ENCODE data around the gene PA2G4. TPM values are rescaled to one million over a fixed set of nuclear protein-coding genes. Genes with fewer than 3 reads are reported as not detected.

The PA2G4 gene
- total and polyA plus RNA-seq, 2 of the 4 experiments (the other 2 are of a cell fraction) = 158 to 198 TPM

GRCh38 chr12:56098592-56098991, 5.8 kb upstream of the PA2G4 start:
- ATAC-seq (ENCODE audit: low read depth) (no peak), DNase-seq (no peak)
- Histone ChIP-seq H3K18ac (ENCODE audit: low read depth, low read length) (no peak overlapping the region), H3K79me1 (ENCODE audit: low read depth in 1 of 2, low read length in 2 of 2) (no peaks in the 10 kb centered on the region; a peak in 1 of 4 replicates), H4K5ac (ENCODE audit: low read depth, low read length) (no peak overlapping the region), H2BK15ac (ENCODE audit: low read depth, low read length) (no peak overlapping the region), H3K56ac (ENCODE audit: extremely low read depth, insufficient read depth, low read length) (no peak overlapping the region), H4K91ac (ENCODE audit: insufficient read depth, low read depth, low read length) (no peak overlapping the region), H3K9me1 (ENCODE audit: insufficient read depth, low read length) (0 out of 2 replicates have a peak, but pooled peaks cover 2% of the 10 kb centered on the region), H2AK5ac (ENCODE audit: low read depth, low read length) (no peak overlapping the region), H3K9ac (ENCODE audit: low read depth, low read length) (no peak overlapping the region), H2BK20ac (ENCODE audit: low read depth, low read length) (no peak overlapping the region), H3K36me3 (ENCODE audit: control insufficient read depth, insufficient read depth, low read length) (no peaks in the 10 kb centered on the region), H3K4ac (ENCODE audit: low read depth, low read length) (no peak overlapping the region), H3K23ac (ENCODE audit: low read depth, low read length) (no peak overlapping the region), H3K14ac (replicated peaks; ENCODE audit: low read depth, low read length) (no peak overlapping the region), H2BK120ac (ENCODE audit: low read depth, low read length) (no peak overlapping the region), H2BK5ac (ENCODE audit: low read depth, low read length, poor library complexity, severe bottlenecking) (no peak overlapping the region), H3K4me2 (ENCODE audit: low read depth, low read length) (no peak overlapping the region), H4K8ac (ENCODE audit: low read depth in 2 of 2, low read length in 2 of 2) (no peak overlapping the region), H3K9me3 (ENCODE audit: control insufficient read depth, insufficient read depth, low read length) (no peaks in the 10 kb centered on the region), H3K27ac (ENCODE audit: insufficient read depth, low read length) (no peak overlapping the region), H2AK9ac (replicated peaks; ENCODE audit: low read depth, low read length, poor library complexity) (no peak overlapping the region), H3K4me3 (ENCODE audit: insufficient read depth, low read depth, low read length) (no peak overlapping the region), H3K4me1 (ENCODE audit: control insufficient read depth, insufficient read depth, low read length) (no peaks in the 10 kb centered on the region), H4K20me1 (ENCODE audit: insufficient read depth, low read length) (no peaks in the 10 kb centered on the region), H2AFZ (replicated peaks; ENCODE audit: low read length, poor library complexity) (no peak overlapping the region), H3K27me3 (ENCODE audit: control insufficient read depth, insufficient read depth, low read length) (peaks cover 43% of the 10 kb centered on the region)
- in situ Hi-C loops (cut with MboI; ENCODE audit: low sequenced_read_pairs) = no loop called here
- no peak for TF ChIP-seq ELK1 (IDR thresholded peaks at IDR 0.05; ENCODE audit: borderline replicate concordance, low read depth, low read length)
- TF ChIP-seq CHD1 (IDR thresholded peaks at IDR 0.05; ENCODE audit: low read depth, low read length) = no peak
- TF ChIP-seq BHLHE40 (IDR thresholded peaks at IDR 0.05; ENCODE audit: low read depth, low read length) = no peak
- no peak for TF ChIP-seq MAZ (IDR thresholded peaks at IDR 0.05; ENCODE audit: borderline replicate concordance, low read depth, low read length)
- no peak for TF ChIP-seq RFX5 (IDR thresholded peaks at IDR 0.05; ENCODE audit: low read depth, low read length)
- no peak for TF ChIP-seq FOS (IDR thresholded peaks at IDR 0.05; ENCODE audit: low read depth, low read length)
- ChIA-PET POLR2A (ENCODE audit: unreplicated experiment) (no interaction called here), CTCF (interaction anchor here (0.6 kb wide), 1 partner anchor 51 kb away, joined by 4 read pairs; no protein-coding TSS in a partner anchor)
- WGBS, 2 experiments (ENCODE audit: extremely low coverage in 2 of 2, insufficient read length in 1 of 2) = no CpG with 5 or more reads among the region's 3 CpGs
- intact Hi-C loops (cut with micrococcal nuclease) = no loop called here
- no TSS peak for BruUV-seq (replicated peaks)
- dilution Hi-C loops (cut with HindIII; ENCODE audit: low sequenced_read_pairs, unreplicated experiment) = no loop called here
